Neuronal stem cell (in vitro differentiated cells): ENCODE measurements around the gene SPAG16.

ENCODE experiments used
- DNase-seq: peaks from one replicate; pipeline ENCODE4 v3.0.0-alpha.2; 2013; ENCODE audit warnings: low spot score
- H2AFZ ChIP-seq: one replicate; pipeline ENCODE4 v1.6.1; 2013; ENCODE audit warnings: mild to moderate bottlenecking, low read length, inconsistent platforms
- H2AK5ac ChIP-seq: 2 replicates; pipeline ENCODE4 v1.6.1; 2013; ENCODE audit warnings: low read depth, mild to moderate bottlenecking, inconsistent platforms, low read length, moderate library complexity, mixed read lengths
- H2BK120ac ChIP-seq: 2 replicates; pipeline ENCODE4 v1.6.1; 2013; ENCODE audit warnings: low read depth, mild to moderate bottlenecking, inconsistent platforms, low read length, moderate library complexity, mixed read lengths
- H2BK12ac ChIP-seq: one replicate; pipeline ENCODE4 v1.6.1; 2013; ENCODE audit warnings: low read length, inconsistent platforms
- H2BK15ac ChIP-seq: 2 replicates; pipeline ENCODE4 v1.6.1; 2013; ENCODE audit warnings: mild to moderate bottlenecking, low read length, inconsistent platforms, mixed read lengths
- H2BK5ac ChIP-seq: one replicate; pipeline ENCODE4 v1.6.1; 2013; ENCODE audit warnings: inconsistent platforms, mild to moderate bottlenecking, low read length, moderate library complexity
- H3K14ac ChIP-seq: one replicate; pipeline ENCODE4 v1.6.1; 2013; ENCODE audit warnings: low read length, inconsistent platforms
- H3K18ac ChIP-seq: 2 replicates; pipeline ENCODE4 v1.6.1; 2013; ENCODE audit warnings: low read length, inconsistent platforms
- H3K23ac ChIP-seq: 2 replicates; pipeline ENCODE4 v1.6.1; 2013; ENCODE audit warnings: low read depth, mild to moderate bottlenecking, mixed read lengths, low read length, inconsistent platforms; ENCODE audit not compliant: poor library complexity
- H3K27ac ChIP-seq: replicated peaks from 3 replicates; pipeline ENCODE4 v1.5.1; 2013; ENCODE audit warnings: low read length, inconsistent platforms
- H3K27me3 ChIP-seq, 3 experiments: 2 replicates each; pipeline ENCODE4 v1.6.1; 2013; ENCODE audit warnings: low read length in 3 of 3, mild to moderate bottlenecking in 2 of 3, inconsistent platforms in 1 of 3, low read depth in 1 of 3, mixed read lengths in 1 of 3, moderate library complexity in 1 of 3; ENCODE audit not compliant: control insufficient read depth in 3 of 3, insufficient read depth in 3 of 3
- H3K36me3 ChIP-seq, 2 donors: replicated peaks in 1 of 2; 2 replicates each; pipeline ENCODE4 v1.6.1; 2013; ENCODE audit warnings: low read length in 2 of 2; ENCODE audit not compliant: control insufficient read depth in 2 of 2, insufficient read depth in 2 of 2
- H3K4ac ChIP-seq: 2 replicates; pipeline ENCODE4 v1.6.1; 2013; ENCODE audit warnings: inconsistent platforms, mild to moderate bottlenecking, low read length, moderate library complexity
- H3K4me1 ChIP-seq, 2 donors: 1 replicate in 1 of 2; 2 replicates in 1 of 2; pipeline ENCODE4 v1.6.1; 2013; ENCODE audit warnings: low read length in 2 of 2, low read depth in 1 of 2; ENCODE audit not compliant: control insufficient read depth in 2 of 2, insufficient read depth in 1 of 2
- H3K4me2 ChIP-seq: one replicate; pipeline ENCODE4 v1.6.1; 2013; ENCODE audit warnings: mild to moderate bottlenecking, low read length, inconsistent platforms; ENCODE audit not compliant: insufficient read depth, poor library complexity, severe bottlenecking
- H3K4me3 ChIP-seq, 2 donors: 2 replicates each; pipeline ENCODE4 v1.5.1; 2013; ENCODE audit warnings: low read length in 2 of 2, mild to moderate bottlenecking in 2 of 2, inconsistent platforms in 1 of 2, moderate library complexity in 1 of 2
- H3K79me1 ChIP-seq: one replicate; pipeline ENCODE4 v1.6.1; 2013; ENCODE audit warnings: low read depth, mild to moderate bottlenecking, inconsistent platforms, low read length, moderate library complexity
- H3K9ac ChIP-seq: one replicate; pipeline ENCODE4 v1.6.1; 2013; ENCODE audit warnings: mild to moderate bottlenecking, low read depth, low read length, inconsistent platforms; ENCODE audit not compliant: poor library complexity
- H3K9me3 ChIP-seq, 2 donors: replicated peaks in 1 of 2; 2 replicates each; pipeline versions ENCODE3 to v1.6.1; 2013; ENCODE audit warnings: low read length in 2 of 2, mild to moderate bottlenecking in 2 of 2, inconsistent platforms in 1 of 2, low read depth in 1 of 2, mixed read lengths in 1 of 2, moderate library complexity in 1 of 2; ENCODE audit not compliant: control insufficient read depth in 2 of 2, insufficient read depth in 1 of 2
- H4K8ac ChIP-seq: one replicate; pipeline ENCODE4 v1.6.1; 2013; ENCODE audit warnings: low read depth, mild to moderate bottlenecking, inconsistent platforms, low read length, moderate library complexity
- H4K91ac ChIP-seq: one replicate; pipeline ENCODE4 v1.6.1; 2013; ENCODE audit warnings: low read length, low read depth, mild to moderate bottlenecking, inconsistent platforms; ENCODE audit not compliant: poor library complexity
- WGBS, 2 donors: extraction: QIAGEN DNeasy Blood & Tissue Kit; methylation state at CpG; one replicate each; pipeline ENCODE4 v1.1.7; 2013; ENCODE audit warnings: missing lambda C conversion rate in 2 of 2, mixed read lengths in 1 of 2; ENCODE audit not compliant: insufficient read length in 2 of 2, insufficient replicate concordance in 1 of 2; ENCODE audit errors: extremely low coverage in 2 of 2; 5-methylcytosine and 5-hydroxymethylcytosine counted together

SPAG16 gene

GRCh38 chr2:214380681-214381080 is 1096.4 kb downstream of the SPAG16 start:
- no CpG with 5 or more reads among the region's 5 CpGs for WGBS, 2 donors
- Histone ChIP-seq H2AK5ac (no peak overlapping the region), H3K4ac (no peak overlapping the region)

GRCh38 chr2:214382229-214382628 is 1098.0 kb downstream of the SPAG16 start:
- Histone ChIP-seq H2AK5ac (no peak overlapping the region), H2BK120ac (no peak overlapping the region), H3K4me3 (no peak overlapping the region), H2BK15ac (no peak overlapping the region), H3K18ac (no peak overlapping the region), H3K79me1 (no peaks in the 10 kb centered on the region), H3K4me1 (no peaks in the 10 kb centered on the region), H4K8ac (no peak overlapping the region), H2AFZ (no peak overlapping the region), H4K91ac (no peak overlapping the region), H3K4me2 (no peak overlapping the region), H3K27me3 (no peaks in the 10 kb centered on the region), H3K9me3 (no peaks in the 10 kb centered on the region), H2BK5ac (no peak overlapping the region), H3K9ac (no peak overlapping the region), H3K36me3 (no peaks in the 10 kb centered on the region), H3K27ac (no peak overlapping the region), H3K14ac (no peak overlapping the region), H3K4ac (no peak overlapping the region), H3K23ac (no peak overlapping the region), H2BK12ac (no peak overlapping the region)
- DNase-seq: no peak
- WGBS, 2 donors: no CpG with 5 or more reads among the region's 2 CpGs

More at GRCh38 chr2:214380681-214381080, 1096.4 kb downstream of the SPAG16 start:
- H2BK15ac ChIP-seq: no peak overlapping the region
- no peak overlapping the region for H2BK120ac ChIP-seq
- no peak overlapping the region for H3K27ac ChIP-seq
- H4K8ac ChIP-seq: no peak overlapping the region
- DNase-seq: no peak
- H3K18ac ChIP-seq: no peak overlapping the region
- no peaks in the 10 kb centered on the region for H3K79me1 ChIP-seq
- H3K23ac ChIP-seq: no peak overlapping the region
- H3K9ac ChIP-seq: no peak overlapping the region
- H3K27me3 ChIP-seq: no peaks in the 10 kb centered on the region
- no peaks in the 10 kb centered on the region for H3K9me3 ChIP-seq
- no peak overlapping the region for H2BK5ac ChIP-seq
- H3K14ac ChIP-seq: no peak overlapping the region
- no peak overlapping the region for H2AFZ ChIP-seq
- no peak overlapping the region for H3K4me3 ChIP-seq
- no peak overlapping the region for H2BK12ac ChIP-seq
- H3K36me3 ChIP-seq: no peaks in the 10 kb centered on the region
- H4K91ac ChIP-seq: no peak overlapping the region
- H3K4me1 ChIP-seq: no peaks in the 10 kb centered on the region
- H3K4me2 ChIP-seq: no peak overlapping the region

GRCh38 chr2:214386720-214387119 is 1102.5 kb downstream of the SPAG16 start:
- no CpG with 5 or more reads among the region's 2 CpGs for WGBS, 2 donors

GRCh38 chr2:214389334-214389733 is 1105.1 kb downstream of the SPAG16 start:
- H3K23ac ChIP-seq: no peak overlapping the region
- DNase-seq: no peak
- no peak overlapping the region for H4K91ac ChIP-seq
- no peaks in the 10 kb centered on the region for H3K79me1 ChIP-seq
- H2BK12ac ChIP-seq: no peak overlapping the region
- H2AK5ac ChIP-seq: no peak overlapping the region
- no peak overlapping the region for H2BK120ac ChIP-seq
- H3K36me3 ChIP-seq: no peaks in the 10 kb centered on the region
- H3K4me1 ChIP-seq: no peaks in the 10 kb centered on the region
- no peak overlapping the region for H3K27ac ChIP-seq
- H4K8ac ChIP-seq: no peak overlapping the region
- no peak overlapping the region for H3K9ac ChIP-seq
- no peaks in the 10 kb centered on the region for H3K27me3 ChIP-seq
- H2AFZ ChIP-seq: no peak overlapping the region
- H3K4ac ChIP-seq: no peak overlapping the region
- no peak overlapping the region for H2BK5ac ChIP-seq
- no peaks in the 10 kb centered on the region for H3K9me3 ChIP-seq
- no peak overlapping the region for H3K4me3 ChIP-seq
- H2BK15ac ChIP-seq: no peak overlapping the region
- H3K4me2 ChIP-seq: no peak overlapping the region
- H3K18ac ChIP-seq: no peak overlapping the region
- no peak overlapping the region for H3K14ac ChIP-seq

More at GRCh38 chr2:214386720-214387119, 1102.5 kb downstream of the SPAG16 start:
- no peak for DNase-seq
- no peak overlapping the region for H4K91ac ChIP-seq
- H3K9ac ChIP-seq: no peak overlapping the region
- no peaks in the 10 kb centered on the region for H3K36me3 ChIP-seq
- H2AK5ac ChIP-seq: no peak overlapping the region
- H4K8ac ChIP-seq: no peak overlapping the region
- H2BK5ac ChIP-seq: no peak overlapping the region
- no peak overlapping the region for H3K14ac ChIP-seq
- H2BK120ac ChIP-seq: no peak overlapping the region
- no peak overlapping the region for H2BK12ac ChIP-seq
- no peak overlapping the region for H2BK15ac ChIP-seq
- H2AFZ ChIP-seq: no peak overlapping the region
- H3K9me3 ChIP-seq: no peaks in the 10 kb centered on the region
- no peaks in the 10 kb centered on the region for H3K27me3 ChIP-seq
- no peak overlapping the region for H3K27ac ChIP-seq
- no peak overlapping the region for H3K23ac ChIP-seq
- no peak overlapping the region for H3K4me3 ChIP-seq
- H3K4ac ChIP-seq: no peak overlapping the region
- H3K4me1 ChIP-seq: no peaks in the 10 kb centered on the region
- H3K79me1 ChIP-seq: no peaks in the 10 kb centered on the region
- no peak overlapping the region for H3K18ac ChIP-seq
- H3K4me2 ChIP-seq: no peak overlapping the region
